ENCODE data around the gene KRTAP5-3.
"Not testable (repeated sequence)": the region's sequence is repeated elsewhere in the genome, so short reads cannot be mapped to it uniquely, and the experiment has no call there.

KRTAP5-3 gene

GRCh38 chr11:1582909-1583308 is 25.4 kb downstream of the KRTAP5-3 start:
- H3K4me1 ChIP-seq (ENCODE audit: control insufficient read depth, insufficient read depth, low read length); H3K27me3 ChIP-seq (ENCODE audit: control insufficient read depth, insufficient read depth, low read length); H3K36me3 ChIP-seq (ENCODE audit: control insufficient read depth, insufficient read depth, low read length); H3K4me3 ChIP-seq (ENCODE audit: low read length); H3K9ac ChIP-seq (ENCODE audit: low read length); H3K27ac ChIP-seq (ENCODE audit: low read depth, low read length): not testable (repeated sequence)

- Histone ChIP-seq H3K27me3 (ENCODE audit: control insufficient read depth, insufficient read depth, low read length) (no peaks in the 10 kb centered on the region), H3K27ac (ENCODE audit: low read depth, low read length) (no peak overlapping the region), H3K36me3 (ENCODE audit: control insufficient read depth, insufficient read depth, low read length) (no peaks in the 10 kb centered on the region), H3K9ac (ENCODE audit: low read length) (no peak overlapping the region), H3K4me1 (ENCODE audit: control insufficient read depth, insufficient read depth, low read length) (no peaks in the 10 kb centered on the region), H3K4me3 (ENCODE audit: low read length) (no peak overlapping the region)
These were observed 26.3 kb downstream of the KRTAP5-3 start for GRCh38 chr11:1581976-1582375.

GRCh38 chr11:1576825-1577224 is 31.4 kb downstream of the KRTAP5-3 start:
- H3K9ac ChIP-seq (ENCODE audit: low read length), result no peak overlapping the region
- no peak overlapping the region for H3K4me3 ChIP-seq (ENCODE audit: low read length)
- no peaks in the 10 kb centered on the region for H3K36me3 ChIP-seq (ENCODE audit: control insufficient read depth, insufficient read depth, low read length)
- H3K27me3 ChIP-seq (ENCODE audit: control insufficient read depth, insufficient read depth, low read length), result no peaks in the 10 kb centered on the region
- H3K27ac ChIP-seq (ENCODE audit: low read depth, low read length), result no peak overlapping the region
- H3K4me1 ChIP-seq (ENCODE audit: control insufficient read depth, insufficient read depth, low read length), result peaks cover 2% of the 10 kb centered on the region

GRCh38 chr11:1575756-1576155 is 32.5 kb downstream of the KRTAP5-3 start:
- H3K4me1 ChIP-seq (ENCODE audit: control insufficient read depth, insufficient read depth, low read length); H3K9ac ChIP-seq (ENCODE audit: low read length); H3K36me3 ChIP-seq (ENCODE audit: control insufficient read depth, insufficient read depth, low read length); H3K27me3 ChIP-seq (ENCODE audit: control insufficient read depth, insufficient read depth, low read length); H3K27ac ChIP-seq (ENCODE audit: low read depth, low read length); H3K4me3 ChIP-seq (ENCODE audit: low read length): not testable (repeated sequence)

- Histone ChIP-seq H3K27ac (ENCODE audit: low read depth, low read length) (no peak overlapping the region), H3K27me3 (ENCODE audit: control insufficient read depth, insufficient read depth, low read length) (no peaks in the 10 kb centered on the region), H3K4me1 (ENCODE audit: control insufficient read depth, insufficient read depth, low read length) (peaks cover 10% of the 10 kb centered on the region), H3K9ac (ENCODE audit: low read length) (no peak overlapping the region), H3K4me3 (ENCODE audit: low read length) (no peak overlapping the region), H3K36me3 (ENCODE audit: control insufficient read depth, insufficient read depth, low read length) (no peaks in the 10 kb centered on the region)
These were observed 33.4 kb downstream of the KRTAP5-3 start for GRCh38 chr11:1574933-1575242.

GRCh38 chr11:1574238-1574932 is 33.9 kb downstream of the KRTAP5-3 start:
- H3K36me3 ChIP-seq (ENCODE audit: control insufficient read depth, insufficient read depth, low read length), result no peaks in the 10 kb centered on the region
- H3K4me3 ChIP-seq (ENCODE audit: low read length), result peak overlapping the region; percentile 61
- peaks cover 14% of the 10 kb centered on the region for H3K4me1 ChIP-seq (ENCODE audit: control insufficient read depth, insufficient read depth, low read length)
- peak overlapping the region; percentile 56 for H3K9ac ChIP-seq (ENCODE audit: low read length)
- H3K27ac ChIP-seq (ENCODE audit: low read depth, low read length), result peak overlapping the region; percentile 33
- H3K27me3 ChIP-seq (ENCODE audit: control insufficient read depth, insufficient read depth, low read length), result no peaks in the 10 kb centered on the region

- Histone ChIP-seq H3K4me3 (ENCODE audit: low read length) (peak overlapping the region; percentile 61), H3K36me3 (ENCODE audit: control insufficient read depth, insufficient read depth, low read length) (no peaks in the 10 kb centered on the region), H3K27ac (ENCODE audit: low read depth, low read length) (peak overlapping the region; percentile 33), H3K27me3 (ENCODE audit: control insufficient read depth, insufficient read depth, low read length) (no peaks in the 10 kb centered on the region), H3K9ac (ENCODE audit: low read length) (peak overlapping the region; percentile 56), H3K4me1 (ENCODE audit: control insufficient read depth, insufficient read depth, low read length) (peaks cover 17% of the 10 kb centered on the region)
These were observed 34.4 kb downstream of the KRTAP5-3 start for GRCh38 chr11:1573903-1574237.

GRCh38 chr11:1573077-1573902 is 35.0 kb downstream of the KRTAP5-3 start:
- peak overlapping the region; percentile 61 for H3K4me3 ChIP-seq (ENCODE audit: low read length)
- H3K36me3 ChIP-seq (ENCODE audit: control insufficient read depth, insufficient read depth, low read length), result no peaks in the 10 kb centered on the region
- peaks cover 22% of the 10 kb centered on the region for H3K4me1 ChIP-seq (ENCODE audit: control insufficient read depth, insufficient read depth, low read length)
- no peaks in the 10 kb centered on the region for H3K27me3 ChIP-seq (ENCODE audit: control insufficient read depth, insufficient read depth, low read length)
- H3K27ac ChIP-seq (ENCODE audit: low read depth, low read length), result peak overlapping the region; percentile 33
- peak overlapping the region; percentile 56 for H3K9ac ChIP-seq (ENCODE audit: low read length)

- Histone ChIP-seq H3K9ac (ENCODE audit: low read length) (peak within 1 kb of the TSS; percentile 56), H3K27me3 (ENCODE audit: control insufficient read depth, insufficient read depth, low read length) (no peaks in the 10 kb centered on the region), H3K27ac (ENCODE audit: low read depth, low read length) (peak within 1 kb of the TSS; percentile 81), H3K36me3 (ENCODE audit: control insufficient read depth, insufficient read depth, low read length) (no peaks in the 10 kb centered on the region), H3K4me3 (ENCODE audit: low read length) (peak within 1 kb of the TSS; percentile 67), H3K4me1 (ENCODE audit: control insufficient read depth, insufficient read depth, low read length) (peaks cover 23% of the 10 kb centered on the region)
These were observed 35.8 kb downstream of the KRTAP5-3 start, which contains the start of gene DUSP8 for GRCh38 chr11:1572197-1573076. Gene DUSP8, minus strand, starts transcription at chr11:1572271. Its CDS starts 6,445 bp downstream, at chr11:1565826.

- no peaks in the 10 kb centered on the region for H3K36me3 ChIP-seq (ENCODE audit: control insufficient read depth, insufficient read depth, low read length)
- peak overlapping the region; percentile 67 for H3K4me3 ChIP-seq (ENCODE audit: low read length)
- H3K4me1 ChIP-seq (ENCODE audit: control insufficient read depth, insufficient read depth, low read length), result peaks cover 26% of the 10 kb centered on the region
- no peaks in the 10 kb centered on the region for H3K27me3 ChIP-seq (ENCODE audit: control insufficient read depth, insufficient read depth, low read length)
- peak overlapping the region; percentile 40 for H3K9ac ChIP-seq (ENCODE audit: low read length)
- H3K27ac ChIP-seq (ENCODE audit: low read depth, low read length), result peak overlapping the region; percentile 81
These were observed 36.5 kb downstream of the KRTAP5-3 start for GRCh38 chr11:1571760-1572196.

GRCh38 chr11:1570896-1571759 is 37.1 kb downstream of the KRTAP5-3 start:
- Histone ChIP-seq H3K9ac (ENCODE audit: low read length) (peak overlapping the region; percentile 40), H3K36me3 (ENCODE audit: control insufficient read depth, insufficient read depth, low read length) (no peaks in the 10 kb centered on the region), H3K27me3 (ENCODE audit: control insufficient read depth, insufficient read depth, low read length) (no peaks in the 10 kb centered on the region), H3K4me3 (ENCODE audit: low read length) (peak overlapping the region; percentile 67), H3K27ac (ENCODE audit: low read depth, low read length) (peak overlapping the region; percentile 81), H3K4me1 (ENCODE audit: control insufficient read depth, insufficient read depth, low read length) (peaks cover 26% of the 10 kb centered on the region)

All from rectal smooth muscle tissue (tissue), 1 donor.